ENCODE measurements around the gene RNF208. TPM values are rescaled to one million over a fixed set of nuclear protein-coding genes. Genes with fewer than 3 reads are reported as not detected.
A peak's percentile ranks its signal among the peaks of the same experiment; 100 is the strongest.

RNF208 gene
- total and polyA plus RNA-seq, 9 of the 15 experiments (the other 6 are each of a cell fraction or from before 2014, with no cell fraction given): 0.15 to 6.9 (median 0.50) TPM; not detected in 2

GRCh38 chr9:137240841-137241489 is 18.9 kb upstream of the RNF208 start, which contains the start of gene TUBB4B (continued):
- TF ChIP-seq, protein P1, sequence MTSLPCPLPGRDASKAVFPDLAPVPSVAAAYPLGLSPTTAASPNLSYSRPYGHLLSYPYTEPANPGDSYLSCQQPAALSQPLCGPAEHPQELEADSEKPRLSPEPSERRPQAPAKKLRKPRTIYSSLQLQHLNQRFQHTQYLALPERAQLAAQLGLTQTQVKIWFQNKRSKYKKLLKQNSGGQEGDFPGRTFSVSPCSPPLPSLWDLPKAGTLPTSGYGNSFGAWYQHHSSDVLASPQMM (CRISPR knock-in tag; IDR thresholded peaks at IDR 0.05): no peak
- TF ChIP-seq ZNF507 (tag; conservative IDR thresholded peaks at IDR 0.05) (no peak), DMBX1 (CRISPR knock-in tag; IDR thresholded peaks at IDR 0.05; ENCODE audit: borderline replicate concordance) (no peak), HDGF (IDR thresholded peaks at IDR 0.05) (no peak), ZNF184 (CRISPR knock-in tag; IDR thresholded peaks at IDR 0.05) (no peak), ZNF316 (IDR thresholded peaks at IDR 0.05) (no peak), ZNF77 (CRISPR knock-in tag; IDR thresholded peaks at IDR 0.05) (no peak), CBX5 (IDR thresholded peaks at IDR 0.05; ENCODE audit: borderline replicate concordance, low read depth) (no peak)

GRCh38 chr9:137240318-137240840 is 18.3 kb upstream of the RNF208 start:
- ChIA-PET CTCF (ENCODE audit: low intra/inter-chr PET ratio) (no interaction called here), POLR2A (interaction anchor here (0.6 to 6.5 kb wide), 44 partner anchors 8 to 487 kb away, joined by 3 to 221 read pairs (median 4); partner anchors contain the start of genes ANAPC2, DPP7, MAN1B1 and NELFB)
- Histone ChIP-seq H4K20me1 (replicated peaks; ENCODE audit: control insufficient read depth, insufficient read depth, low read length) (peaks cover 30% of the 10 kb centered on the region), H3K27ac (ENCODE audit: extremely low read depth, low read depth, low read length) (peak overlapping the region; percentile 98), H3K9ac (ENCODE audit: insufficient read depth in 1 of 2, low read depth in 2 of 2, low read length in 2 of 2) (peak overlapping the region; percentile 88 to 92), H3K4me1 (replicated peaks in 1 of 2; ENCODE audit: control insufficient read depth in 2 of 2, insufficient read depth in 2 of 2, low read length in 2 of 2) (peaks cover 35 to 91% of the 10 kb centered on the region in 2 experiments), H3K36me3 (ENCODE audit: control insufficient read depth, insufficient read depth, low read length) (peaks cover 30% of the 10 kb centered on the region), H2AFZ (ENCODE audit: low read depth, low read length) (peak overlapping the region; percentile 85), H3K4me2 (ENCODE audit: insufficient read depth, low read length) (peak overlapping the region; percentile 69), H3K4me3 (peak overlapping the region; percentile 70), H3K27me3 (ENCODE audit: control insufficient read depth in 2 of 2, insufficient read depth in 2 of 2, low read length in 2 of 2) (no peaks in the 10 kb centered on the region), H3K9me1 (ENCODE audit: control insufficient read depth, insufficient read depth, low read length) (peaks cover 8% of the 10 kb centered on the region), H3K9me3 (replicated peaks; ENCODE audit: control insufficient read depth, insufficient read depth, low read depth, low read length) (no peaks in the 10 kb centered on the region), H3K79me2 (ENCODE audit: control insufficient read depth, insufficient read depth, low read length) (peaks cover 57% of the 10 kb centered on the region)
- WGBS (ENCODE audit: insufficient coverage, low coverage, missing lambda C conversion rate): under 1% methylated on average over 41 of the region's 58 CpGs
- DNase-seq (ENCODE audit: extremely low read depth in 1 of 4, low spot score in 3 of 4): peak; percentile 71 to 87 (median 72)
- BruUV-seq (replicated peaks): TSS peak; percentile 70
- FAIRE-seq: no peak
- intact Hi-C loops (cut with micrococcal nuclease) (loop anchor here (2.0 to 10.0 kb wide), 3 partner anchors 14 to 456 kb away; partner anchors contain the start of genes NELFB and NRARP), in situ Hi-C loops (cut with MboI) (loop anchor here (25.0 kb wide), 1 partner anchor 453 kb away; the partner anchor contains the start of genes CCDC183 and TMEM141)
- peak; percentile 42 for ATAC-seq
- TF ChIP-seq ZNF274 (IDR thresholded peaks at IDR 0.05; ENCODE audit: borderline replicate concordance, low read depth, low read length) (no peak), JUN (IDR thresholded peaks at IDR 0.05; ENCODE audit: borderline replicate concordance, low read depth, low read length) (no peak), JUN (CRISPR knock-in tag; IDR thresholded peaks at IDR 0.05; ENCODE audit: borderline replicate concordance) (no peak), HOXB6 (CRISPR knock-in tag; IDR thresholded peaks at IDR 0.05; ENCODE audit: borderline replicate concordance) (no peak), ARNT (IDR thresholded peaks at IDR 0.05) (no peak), ZBTB12 (CRISPR knock-in tag; IDR thresholded peaks at IDR 0.05) (no peak; the same call in 1 of the 2 replicates), PML (IDR thresholded peaks at IDR 0.05; ENCODE audit: low read length) (peak; percentile 48; the same call in 1 of the 2 replicates), HMGN3 (IDR thresholded peaks at IDR 0.05; ENCODE audit: borderline replicate concordance, extremely low read depth, insufficient read length, low read depth, low read length) (peak; percentile 63), BRD4 (IDR thresholded peaks at IDR 0.05) (no peak), ZNF232 (CRISPR knock-in tag; IDR thresholded peaks at IDR 0.05) (peak; percentile 81; the same call in 1 of the 2 replicates)
- TF ChIP-seq, protein P2, sequence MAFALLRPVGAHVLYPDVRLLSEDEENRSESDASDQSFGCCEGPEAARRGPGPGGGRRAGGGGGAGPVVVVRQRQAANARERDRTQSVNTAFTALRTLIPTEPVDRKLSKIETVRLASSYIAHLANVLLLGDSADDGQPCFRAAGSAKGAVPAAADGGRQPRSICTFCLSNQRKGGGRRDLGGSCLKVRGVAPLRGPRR (CRISPR knock-in tag; IDR thresholded peaks at IDR 0.05): no peak

All from K562 (cell line).